DOHH2 (cell line): ENCODE results near the gene ZNF205.

Source experiments
- EZH2phosphoT487 ChIP-seq: fragments of 200-600 bp; sonication (generic); IDR thresholded peaks from 2 replicates; pipeline ENCODE4 v1.6.1; 2017; ENCODE audit warnings: borderline replicate concordance, mild to moderate bottlenecking, antibody characterized with exemption, low read length, moderate library complexity, mixed read lengths
- TF ChIP-seq, protein P1 (sequence below): fragments of 200-600 bp; sonication (generic); IDR thresholded peaks from one replicate; pipeline ENCODE4 v1.5.1; 2014; ENCODE audit warnings: antibody characterized with exemption, mild to moderate bottlenecking, low read depth, low read length; ENCODE audit not compliant: poor library complexity, severe bottlenecking

GRCh38 chr16:3119701-3120408 lies 7.5 kb downstream of the ZNF205 start:
- TF ChIP-seq, protein P1, sequence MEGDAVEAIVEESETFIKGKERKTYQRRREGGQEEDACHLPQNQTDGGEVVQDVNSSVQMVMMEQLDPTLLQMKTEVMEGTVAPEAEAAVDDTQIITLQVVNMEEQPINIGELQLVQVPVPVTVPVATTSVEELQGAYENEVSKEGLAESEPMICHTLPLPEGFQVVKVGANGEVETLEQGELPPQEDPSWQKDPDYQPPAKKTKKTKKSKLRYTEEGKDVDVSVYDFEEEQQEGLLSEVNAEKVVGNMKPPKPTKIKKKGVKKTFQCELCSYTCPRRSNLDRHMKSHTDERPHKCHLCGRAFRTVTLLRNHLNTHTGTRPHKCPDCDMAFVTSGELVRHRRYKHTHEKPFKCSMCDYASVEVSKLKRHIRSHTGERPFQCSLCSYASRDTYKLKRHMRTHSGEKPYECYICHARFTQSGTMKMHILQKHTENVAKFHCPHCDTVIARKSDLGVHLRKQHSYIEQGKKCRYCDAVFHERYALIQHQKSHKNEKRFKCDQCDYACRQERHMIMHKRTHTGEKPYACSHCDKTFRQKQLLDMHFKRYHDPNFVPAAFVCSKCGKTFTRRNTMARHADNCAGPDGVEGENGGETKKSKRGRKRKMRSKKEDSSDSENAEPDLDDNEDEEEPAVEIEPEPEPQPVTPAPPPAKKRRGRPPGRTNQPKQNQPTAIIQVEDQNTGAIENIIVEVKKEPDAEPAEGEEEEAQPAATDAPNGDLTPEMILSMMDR = no peak
- TF ChIP-seq EZH2phosphoT487 = no peak
